Gastrocnemius medialis (tissue), 4 donors: ENCODE data around the gene HECTD4.

Source experiments
- CTCF ChIP-seq, 5 experiments: fragments of 450-650 bp in 3 of 5; fragments of 200-600 bp in 2 of 5; sonication (generic) in 2 of 5; IDR thresholded peaks in 4 of 5; conservative IDR thresholded peaks in 1 of 5; 1 replicate in 4 of 5; 2 replicates in 1 of 5; pipeline ENCODE4 v1.5.1; 2016 to 2019; ENCODE audit warnings: antibody characterized with exemption in 5 of 5, mild to moderate bottlenecking in 3 of 5, moderate library complexity in 3 of 5
- POLR2A ChIP-seq, 2 donors: fragments of 450-650 bp; IDR thresholded peaks; one replicate each; pipeline ENCODE4 v1.6.1; 2017; ENCODE audit warnings: antibody characterized with exemption in 2 of 2, mild to moderate bottlenecking in 2 of 2, moderate library complexity in 2 of 2

- TF ChIP-seq CTCF (IDR thresholded peaks at IDR 0.05 in 4 of 5, conservative IDR thresholded peaks at IDR 0.05 in 1 of 5) (no peak), POLR2A (IDR thresholded peaks at IDR 0.05) (no peak)
Observed at GRCh38 chr12:112401903-112402498, 19.8 kb upstream of the HECTD4 start.
